HG03103 (cell line): Measurements from ENCODE around the gene AAK1.

Source experiments
- ATAC-seq: cut with Tn5 transposase; IDR thresholded peaks from one replicate; pipeline ENCODE4 v1.9.1; 2021; ENCODE audit warnings: low read depth; ENCODE audit not compliant: unreplicated experiment

Gene AAK1

DNA sequence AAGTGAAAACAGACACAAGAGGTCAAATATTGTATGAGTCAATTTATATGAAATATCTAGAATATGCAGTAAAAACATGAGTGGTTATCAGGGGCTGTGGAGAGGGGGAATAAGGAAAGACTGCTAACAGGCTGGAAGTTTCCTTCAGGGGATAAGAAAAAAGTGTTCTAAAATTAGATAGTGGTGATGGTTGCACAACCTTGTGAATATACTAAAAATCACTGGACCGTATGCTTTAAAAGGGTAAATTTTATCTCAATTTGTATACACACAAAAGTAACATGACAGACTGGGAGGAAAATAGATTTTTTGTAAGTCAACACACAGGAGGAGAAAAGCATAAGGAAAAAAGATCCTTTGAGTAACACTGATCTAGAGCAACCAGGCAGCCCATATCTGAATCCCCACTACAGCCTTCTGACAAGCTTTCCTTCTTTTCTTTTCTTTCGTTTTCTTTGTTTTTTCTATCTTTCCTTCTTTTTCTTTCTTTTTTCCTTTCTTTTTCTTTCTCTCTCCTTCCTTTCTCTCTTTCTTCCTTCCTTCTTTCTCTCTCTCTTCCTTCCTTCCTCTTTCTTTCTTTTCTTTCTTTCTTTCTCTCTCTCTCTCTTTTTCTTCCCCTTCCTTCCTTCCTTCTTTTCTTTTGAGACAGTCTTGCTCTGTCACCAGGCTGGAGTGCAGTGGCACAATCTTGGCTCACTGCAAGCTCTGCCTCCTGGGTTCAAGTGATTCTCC, 95.4 kb downstream of the AAK1 start:
- ATAC-seq: no peak

DNA sequence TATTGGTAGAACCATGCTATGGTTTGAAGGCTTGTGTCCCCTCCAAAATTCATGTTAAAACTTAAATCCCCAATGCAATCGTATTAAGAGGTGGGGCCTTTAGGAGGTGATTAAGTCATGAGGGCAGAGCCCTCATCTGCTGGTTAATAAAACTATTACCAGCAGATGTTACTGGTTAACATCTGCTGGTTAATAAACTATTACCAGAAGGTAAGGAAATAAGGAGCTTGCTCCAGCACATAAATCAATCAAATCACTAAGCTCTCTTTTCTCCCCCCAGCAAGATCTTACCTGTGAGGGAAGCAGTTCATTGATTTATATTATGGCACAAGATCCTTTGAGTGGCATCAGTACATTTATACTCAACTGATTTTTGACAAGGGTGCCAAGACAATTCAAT, 96.9 kb downstream of the AAK1 start:
- no peak for ATAC-seq

DNA sequence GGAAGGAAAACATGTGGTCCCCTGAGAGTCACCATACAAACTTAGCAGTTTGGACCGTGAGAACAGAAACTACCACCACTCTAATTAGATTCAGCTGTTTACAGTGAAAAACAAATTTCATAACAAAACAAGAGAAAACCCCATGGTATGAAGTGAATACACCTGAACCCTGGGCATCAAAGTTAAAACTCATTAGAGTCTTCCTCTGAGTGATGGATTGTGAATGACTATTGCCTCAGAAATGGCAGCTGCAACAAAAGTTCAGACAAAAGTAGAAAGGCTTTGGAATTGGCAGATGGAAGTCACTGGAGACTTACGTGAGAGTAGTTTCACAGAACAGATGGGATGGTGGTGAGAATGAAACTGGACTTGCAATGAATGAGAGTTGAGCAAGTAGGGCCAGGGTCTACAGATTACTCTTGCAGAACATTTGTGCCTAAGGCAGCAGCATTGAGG, 98.0 kb downstream of the AAK1 start:
- no peak for ATAC-seq

DNA sequence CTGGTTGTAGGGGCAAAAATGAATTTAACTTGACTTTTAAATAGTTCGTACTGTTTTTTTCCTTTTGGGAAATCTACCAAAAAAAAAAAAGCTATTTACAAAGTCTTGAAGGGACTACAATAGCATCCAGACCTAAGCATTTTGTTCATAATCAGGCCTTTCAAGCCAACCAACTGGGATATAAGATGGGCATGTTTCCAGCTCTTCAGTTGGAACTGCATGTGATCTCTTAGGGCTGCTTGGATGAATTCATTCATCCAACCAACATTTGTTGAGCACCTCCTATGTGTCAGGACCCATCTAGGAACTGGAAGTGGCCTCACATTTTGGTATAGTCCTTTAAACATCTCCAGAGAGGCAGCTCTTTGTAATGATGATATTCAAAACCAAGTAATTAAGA, 98.6 kb downstream of the AAK1 start:
- ATAC-seq: no peak

GRCh38 chr2:69539549-69539908, 104.0 kb downstream of the AAK1 start:
- ATAC-seq: no peak

- no peak for ATAC-seq
These were observed 104.5 kb downstream of the AAK1 start for GRCh38 chr2:69538872-69539548.

DNA sequence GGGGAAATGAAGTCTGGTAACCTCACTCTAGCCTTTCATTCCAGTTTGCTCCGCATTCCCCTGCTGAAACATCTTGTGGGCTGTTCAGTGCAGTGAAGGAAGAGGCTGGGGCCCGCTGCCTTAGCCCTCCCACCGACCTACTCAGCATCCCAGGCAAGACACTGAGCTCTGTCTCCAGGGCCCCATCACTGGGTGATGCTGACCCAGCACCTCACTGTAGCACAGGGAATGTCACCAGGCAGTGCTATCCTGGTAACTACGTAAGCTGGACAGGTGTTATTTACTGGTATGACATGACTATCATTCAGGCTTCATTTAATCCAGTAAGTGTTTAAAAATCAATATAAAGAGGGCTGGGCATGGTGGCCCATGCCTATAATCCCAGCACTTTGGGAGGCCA, 105.3 kb downstream of the AAK1 start:
- no peak for ATAC-seq

DNA sequence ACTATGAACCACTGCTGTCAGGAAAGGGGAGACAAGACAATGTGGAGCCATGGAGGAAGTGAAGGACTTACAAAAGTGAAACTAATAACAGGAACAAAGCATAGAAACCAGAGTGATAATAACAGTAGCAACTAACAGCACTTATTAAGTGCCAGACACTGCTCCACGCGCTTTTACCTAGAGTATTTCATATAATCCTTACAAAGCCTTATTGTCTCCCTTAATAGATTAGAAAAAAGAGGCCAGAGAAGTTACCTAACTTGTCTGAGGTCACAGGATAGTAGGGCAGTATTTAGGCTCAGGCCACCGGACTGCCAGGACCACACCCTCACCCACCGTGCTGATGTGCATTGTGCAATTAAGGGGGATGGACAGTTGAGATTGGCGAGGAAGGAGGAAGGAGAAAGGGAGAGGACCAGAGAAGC, 107.7 kb downstream of the AAK1 start:
- ATAC-seq: no peak

DNA sequence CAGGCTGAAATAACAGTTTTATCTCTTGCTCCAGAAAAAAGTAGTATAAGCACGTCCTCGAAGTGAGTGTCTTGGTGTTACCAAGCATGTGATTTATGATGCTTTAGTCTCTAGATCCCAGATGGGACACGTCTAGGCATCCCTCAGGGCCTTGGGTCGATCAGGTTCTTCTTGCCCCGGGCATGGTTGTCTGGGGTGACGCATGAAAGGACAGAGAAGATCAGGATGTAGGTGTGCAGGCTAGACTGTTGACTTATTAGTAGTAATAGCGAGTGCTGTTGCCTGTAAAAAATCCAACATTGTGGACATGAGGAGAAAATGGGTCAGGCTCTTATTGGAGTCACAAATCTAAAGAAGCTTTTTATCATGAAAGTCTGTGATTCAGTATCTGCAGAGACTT, 112.4 kb downstream of the AAK1 start:
- ATAC-seq: no peak

GRCh38 chr2:69529480-69529879, 114.1 kb downstream of the AAK1 start:
- no peak for ATAC-seq

- ATAC-seq: no peak
These were observed 118.3 kb downstream of the AAK1 start for GRCh38 chr2:69525261-69525660.

DNA sequence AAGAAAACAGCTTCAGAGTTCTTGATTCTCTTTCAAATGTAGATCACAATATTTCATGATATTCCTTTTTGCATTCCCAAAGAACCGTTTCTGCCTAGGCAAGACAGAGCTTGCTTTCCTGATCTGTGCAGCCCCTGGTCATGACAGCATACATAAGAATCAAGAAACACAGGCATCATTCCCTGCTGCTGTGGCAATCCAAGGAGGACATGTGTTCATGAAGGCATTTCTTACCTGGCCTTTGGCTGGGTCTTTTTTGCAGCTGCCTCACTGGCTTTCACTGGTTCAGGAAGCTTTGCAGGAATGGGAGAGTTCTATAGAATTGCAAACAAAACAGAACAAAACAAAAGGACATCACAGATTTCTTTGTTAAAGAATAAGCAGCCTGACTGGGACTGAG, 118.7 kb downstream of the AAK1 start:
- no peak for ATAC-seq

- ATAC-seq: no peak
These were observed 121.8 kb downstream of the AAK1 start for GRCh38 chr2:69521747-69522146.

DNA sequence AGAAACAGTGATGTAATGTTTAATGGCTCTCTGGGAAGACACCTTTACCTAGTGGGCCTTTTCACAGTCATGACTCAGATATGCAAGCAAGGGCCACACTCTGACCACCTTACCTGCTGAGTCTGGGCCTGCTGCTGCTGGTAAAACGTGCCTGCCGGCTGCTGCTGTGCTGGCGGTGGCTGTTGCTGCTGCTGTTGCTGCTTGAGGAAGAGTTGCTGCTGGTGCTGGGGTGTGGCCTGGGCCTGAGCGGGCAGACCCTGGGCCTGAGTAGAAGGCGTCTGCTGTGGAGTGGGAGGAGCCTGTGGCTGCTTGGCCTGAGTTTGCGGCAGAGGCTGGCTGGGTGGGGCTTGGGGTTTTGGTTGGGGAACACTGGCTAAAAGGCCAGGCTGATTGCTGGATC, 124.7 kb downstream of the AAK1 start:
- ATAC-seq: no peak

GRCh38 chr2:69517410-69517809, 126.1 kb downstream of the AAK1 start:
- no peak for ATAC-seq

GRCh38 chr2:69514819-69515218, 128.7 kb downstream of the AAK1 start:
- ATAC-seq: no peak

- ATAC-seq: no peak
These were observed 129.1 kb downstream of the AAK1 start for GRCh38 chr2:69514406-69514805.

- ATAC-seq: no peak
These were observed 131.1 kb downstream of the AAK1 start for GRCh38 chr2:69512446-69512845.

- no peak for ATAC-seq
These were observed 133.3 kb downstream of the AAK1 start for GRCh38 chr2:69510204-69510603.

DNA sequence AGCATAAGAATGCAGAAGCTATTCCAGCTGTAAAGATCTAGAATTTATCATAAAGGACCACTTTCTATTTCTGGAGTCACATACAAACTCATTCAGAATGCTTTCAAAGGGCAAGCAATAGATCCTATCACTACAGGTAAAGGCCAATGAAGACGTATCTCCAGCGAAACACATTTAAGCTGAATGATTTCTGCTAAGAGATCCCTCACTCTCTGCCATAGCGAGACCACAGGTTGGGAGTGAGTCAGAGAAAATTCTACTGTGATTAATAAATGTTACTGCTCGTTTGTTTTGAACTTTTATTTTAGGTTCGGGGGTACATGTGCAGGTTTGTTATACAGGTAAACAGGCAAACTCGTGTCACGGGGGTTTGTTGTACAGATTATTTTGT, 133.8 kb downstream of the AAK1 start:
- no peak for ATAC-seq

DNA sequence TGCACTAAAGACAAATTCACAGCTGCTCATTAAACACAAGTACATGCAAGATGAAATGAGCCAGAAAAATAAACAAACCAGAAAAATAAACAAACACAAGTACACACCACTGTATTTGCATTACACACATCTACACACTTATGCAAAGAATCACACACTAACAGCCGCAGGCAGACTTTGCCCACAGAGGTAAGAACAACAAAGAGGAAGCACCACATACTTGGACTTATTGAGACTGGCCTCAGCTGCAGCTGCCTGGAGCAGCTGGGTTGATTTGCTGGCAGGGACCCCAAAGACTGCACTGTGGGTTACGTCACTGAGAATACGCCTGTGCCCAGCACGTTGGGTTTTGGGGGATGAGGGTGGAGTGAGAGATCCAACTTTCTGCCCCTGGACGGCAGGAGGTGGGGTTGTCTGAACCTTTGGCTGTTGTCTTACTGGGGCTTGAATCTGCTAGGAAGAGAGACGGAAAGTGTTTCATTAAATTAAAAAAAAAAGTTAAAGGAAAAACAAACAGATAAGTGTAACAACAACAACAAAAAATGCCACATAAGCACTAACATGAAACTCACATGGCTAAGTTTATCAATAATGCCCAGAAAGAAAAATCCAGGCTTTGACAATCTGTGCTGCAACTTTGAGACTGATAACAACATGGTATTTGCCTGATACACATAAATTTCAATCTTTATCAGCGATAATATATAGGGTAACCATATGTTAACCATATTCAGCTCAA, 134.4 kb downstream of the AAK1 start:
- no peak for ATAC-seq

DNA sequence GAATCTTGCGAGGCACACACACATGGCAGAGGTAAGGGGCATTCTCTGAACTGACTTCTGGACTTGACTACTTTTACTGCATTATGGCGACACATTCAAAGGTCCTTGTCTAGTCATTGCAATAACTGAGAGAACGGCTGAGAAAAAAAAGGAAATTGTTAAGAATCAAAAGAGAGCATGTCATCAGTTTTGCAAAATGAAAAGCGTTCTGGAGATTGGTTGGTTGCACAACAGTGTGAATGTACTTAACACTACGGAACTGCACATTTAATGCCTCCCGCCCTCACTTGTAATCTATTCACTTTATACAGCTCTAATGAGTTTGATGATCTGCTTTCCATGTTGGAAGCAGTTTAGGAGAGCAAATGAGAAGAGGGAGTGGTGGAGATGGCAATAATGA, 137.8 kb downstream of the AAK1 start:
- no peak for ATAC-seq
